HepG2 (cell line): Measurements from ENCODE around the gene LRRC45.

Source experiments
- ELF4 ChIP-seq: sonication (generic); formaldehyde crosslinking; IDR thresholded peaks from 2 replicates; pipeline ENCODE4 v1.5.0; 2020; ENCODE audit warnings: missing genetic modification reagents, mild to moderate bottlenecking, moderate library complexity, borderline replicate concordance
- EZH2 ChIP-seq: conservative IDR thresholded peaks from 2 replicates; pipeline ENCODE4 v1.6.1; 2012; ENCODE audit warnings: mild to moderate bottlenecking, low read depth, low read length, moderate library complexity
- FOSL1 ChIP-seq: sonication (generic); formaldehyde crosslinking; IDR thresholded peaks from 2 replicates; pipeline ENCODE4 v1.9.0; 2021; ENCODE audit warnings: missing genetic modification reagents, borderline replicate concordance
- HDAC6 ChIP-seq: fragments of 200-600 bp; sonication (generic); IDR thresholded peaks from 2 replicates; pipeline ENCODE4 v1.7.0; 2017; ENCODE audit warnings: mild to moderate bottlenecking, antibody characterized with exemption, low read length, low read depth
- KDM1A ChIP-seq: IDR thresholded peaks from 2 replicates; pipeline ENCODE4 v1.6.1; 2016; ENCODE audit warnings: missing compliant biosample characterization
- RNF2 ChIP-seq: fragments of 450-650 bp; conservative IDR thresholded peaks from 2 replicates; pipeline ENCODE4 v1.6.1; 2016; ENCODE audit warnings: low read depth
- ZNF274 ChIP-seq: sonication (generic); formaldehyde crosslinking; IDR thresholded peaks from 2 replicates; pipeline ENCODE4 v1.5.1; 2020; ENCODE audit warnings: mild to moderate bottlenecking, missing genetic modification reagents
- TF ChIP-seq, protein P1 (sequence below): IDR thresholded peaks from 2 replicates; pipeline ENCODE4 v1.6.1; 2016; ENCODE audit warnings: low read depth, control low read depth

GRCh38 chr17:81987161-81987770 is 35.8 kb upstream of the LRRC45 start:
- TF ChIP-seq HDAC6 = no peak
- TF ChIP-seq KDM1A (CRISPR knock-in tag) = no peak
- no peak for TF ChIP-seq RNF2
- TF ChIP-seq, protein P1, sequence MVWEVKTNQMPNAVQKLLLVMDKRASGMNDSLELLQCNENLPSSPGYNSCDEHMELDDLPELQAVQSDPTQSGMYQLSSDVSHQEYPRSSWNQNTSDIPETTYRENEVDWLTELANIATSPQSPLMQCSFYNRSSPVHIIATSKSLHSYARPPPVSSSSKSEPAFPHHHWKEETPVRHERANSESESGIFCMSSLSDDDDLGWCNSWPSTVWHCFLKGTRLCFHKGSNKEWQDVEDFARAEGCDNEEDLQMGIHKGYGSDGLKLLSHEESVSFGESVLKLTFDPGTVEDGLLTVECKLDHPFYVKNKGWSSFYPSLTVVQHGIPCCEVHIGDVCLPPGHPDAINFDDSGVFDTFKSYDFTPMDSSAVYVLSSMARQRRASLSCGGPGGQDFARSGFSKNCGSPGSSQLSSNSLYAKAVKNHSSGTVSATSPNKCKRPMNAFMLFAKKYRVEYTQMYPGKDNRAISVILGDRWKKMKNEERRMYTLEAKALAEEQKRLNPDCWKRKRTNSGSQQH = no peak
- TF ChIP-seq ZNF274 (CRISPR knock-in tag) = no peak
- TF ChIP-seq EZH2 = no peak
- no peak for TF ChIP-seq ELF4
- TF ChIP-seq FOSL1 (CRISPR knock-in tag) = no peak
